ENCODE data around the gene CBR4.

Gene CBR4

GRCh38 chr4:169033660-169034059 is 23.6 kb upstream of the CBR4 start:
- no peak for DNase-seq (ENCODE audit: low read depth)

- no peak for DNase-seq (ENCODE audit: low read depth)
Observed at GRCh38 chr4:169032883-169033645, 23.0 kb upstream of the CBR4 start.

GRCh38 chr4:169032194-169032593 is 22.1 kb upstream of the CBR4 start:
- no peak for DNase-seq (ENCODE audit: low read depth)

- no peak for DNase-seq (ENCODE audit: low read depth)
Observed at GRCh38 chr4:169031392-169031791, 21.3 kb upstream of the CBR4 start.

GRCh38 chr4:169030562-169030982 is 20.5 kb upstream of the CBR4 start:
- DNase-seq (ENCODE audit: low read depth), result no peak

GRCh38 chr4:169029947-169030346 is 19.9 kb upstream of the CBR4 start:
- DNase-seq (ENCODE audit: low read depth), result no peak

GRCh38 chr4:169027663-169028062 is 17.6 kb upstream of the CBR4 start:
- no peak for DNase-seq (ENCODE audit: low read depth)

- DNase-seq (ENCODE audit: low read depth), result no peak
Observed at GRCh38 chr4:169025184-169025583, 15.1 kb upstream of the CBR4 start.

- no peak for DNase-seq (ENCODE audit: low read depth)
Observed at GRCh38 chr4:169024762-169025161, 14.7 kb upstream of the CBR4 start.

- DNase-seq (ENCODE audit: low read depth), result no peak
Observed at GRCh38 chr4:169018406-169018805, 8.4 kb upstream of the CBR4 start.

GRCh38 chr4:169017971-169018370 is 7.9 kb upstream of the CBR4 start:
- DNase-seq (ENCODE audit: low read depth), result no peak

GRCh38 chr4:169015186-169015623 is 5.2 kb upstream of the CBR4 start:
- DNase-seq (ENCODE audit: low read depth), result no peak

GRCh38 chr4:169014586-169014985 is 4.5 kb upstream of the CBR4 start:
- no peak for DNase-seq (ENCODE audit: low read depth)

GRCh38 chr4:169013396-169013795 is 3.3 kb upstream of the CBR4 start:
- DNase-seq (ENCODE audit: low read depth), result no peak

GRCh38 chr4:169012049-169012448 is 2.0 kb upstream of the CBR4 start:
- no peak for DNase-seq (ENCODE audit: low read depth)

GRCh38 chr4:169009286-169010124 is 550 bp downstream of the CBR4 start:
- peak; percentile 17 for DNase-seq (ENCODE audit: low read depth)

GRCh38 chr4:169005453-169006099 is 4.5 kb downstream of the CBR4 start:
- no peak for DNase-seq (ENCODE audit: low read depth)

- no peak for DNase-seq (ENCODE audit: low read depth)
Observed at GRCh38 chr4:169000315-169000714, 9.7 kb downstream of the CBR4 start.

- no peak for DNase-seq (ENCODE audit: low read depth)
Observed at GRCh38 chr4:168999809-169000208, 10.2 kb downstream of the CBR4 start.

- DNase-seq (ENCODE audit: low read depth), result no peak
Observed at GRCh38 chr4:168998596-168998995, 11.5 kb downstream of the CBR4 start.

- DNase-seq (ENCODE audit: low read depth), result no peak
Observed at GRCh38 chr4:168995537-168996295, 14.3 kb downstream of the CBR4 start.

- DNase-seq (ENCODE audit: low read depth), result no peak
Observed at GRCh38 chr4:168994958-168995357, 15.1 kb downstream of the CBR4 start.
